PFSK-1 (cell line): ENCODE measurements around the gene ATP2A2.

ENCODE experiments used
- FOXP2 ChIP-seq: optimal IDR thresholded peaks from 2 replicates; pipeline ENCODE3; 2011; ENCODE audit warnings: borderline replicate concordance, control low read depth, inconsistent platforms; ENCODE audit not compliant: insufficient read depth; ENCODE audit errors: extremely low read length, extremely low read depth
- POLR2AphosphoS5 ChIP-seq: IDR thresholded peaks from 2 replicates; pipeline ENCODE4 v1.6.1; 2012; ENCODE audit warnings: low read depth, mild to moderate bottlenecking, control low read depth, low read length, moderate library complexity
- SIN3A ChIP-seq: IDR thresholded peaks from 2 replicates; pipeline ENCODE4 v1.6.1; 2012; ENCODE audit warnings: mild to moderate bottlenecking, low read length, moderate library complexity, borderline replicate concordance; ENCODE audit not compliant: insufficient read depth
- TAF1 ChIP-seq: IDR thresholded peaks from 2 replicates; pipeline ENCODE4 v1.6.1; 2012; ENCODE audit warnings: low read length, control low read depth, borderline replicate concordance; ENCODE audit not compliant: insufficient read depth
- TF ChIP-seq, protein P1 (sequence below), 2 experiments: IDR thresholded peaks; 2 replicates each; pipeline versions ENCODE4 v1.6.1 to v1.8.0; 2011 to 2012; ENCODE audit warnings: low read depth in 2 of 2, low read length in 2 of 2, control low read depth in 1 of 2, inconsistent platforms in 1 of 2, mild to moderate bottlenecking in 1 of 2, moderate library complexity in 1 of 2; ENCODE audit not compliant: insufficient read depth in 1 of 2

Gene ATP2A2

DNA sequence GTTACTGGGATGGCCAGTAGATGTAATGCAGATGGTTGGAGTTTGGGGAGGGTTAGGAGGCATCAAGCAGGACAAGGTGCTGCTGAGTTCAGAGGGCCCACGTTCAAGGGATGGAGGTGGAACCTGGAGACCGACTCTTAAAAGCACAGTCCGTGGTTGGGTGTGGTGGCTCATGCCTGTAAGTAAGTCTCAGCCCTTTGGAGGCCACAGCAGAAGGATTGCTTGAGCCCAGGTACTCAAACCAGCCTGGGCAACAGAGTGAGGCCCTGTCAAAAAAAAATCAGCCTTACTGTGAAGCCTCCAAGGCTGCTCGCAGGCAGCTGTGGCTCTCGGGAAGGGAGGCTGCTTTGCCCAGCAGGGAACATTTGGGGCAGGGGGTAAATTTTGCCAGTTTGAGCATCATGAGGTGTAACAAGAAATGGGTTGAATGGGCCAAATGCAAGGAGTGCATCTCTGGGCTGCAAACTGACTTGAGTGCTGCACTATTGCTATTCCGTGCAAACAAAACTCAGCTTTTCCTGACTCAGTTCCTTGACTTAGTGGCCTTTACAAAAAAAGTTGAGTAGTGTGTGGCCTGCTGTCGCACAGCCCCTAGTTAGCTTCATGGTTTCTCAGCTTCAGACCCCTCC lies 67.5 kb downstream of the ATP2A2 start:
- TF ChIP-seq SIN3A (no peak), FOXP2 (no peak), POLR2AphosphoS5 (0 out of 2 replicates have a peak, but pooled peaks have one; percentile 28), TAF1 (no peak)
- TF ChIP-seq, protein P1, sequence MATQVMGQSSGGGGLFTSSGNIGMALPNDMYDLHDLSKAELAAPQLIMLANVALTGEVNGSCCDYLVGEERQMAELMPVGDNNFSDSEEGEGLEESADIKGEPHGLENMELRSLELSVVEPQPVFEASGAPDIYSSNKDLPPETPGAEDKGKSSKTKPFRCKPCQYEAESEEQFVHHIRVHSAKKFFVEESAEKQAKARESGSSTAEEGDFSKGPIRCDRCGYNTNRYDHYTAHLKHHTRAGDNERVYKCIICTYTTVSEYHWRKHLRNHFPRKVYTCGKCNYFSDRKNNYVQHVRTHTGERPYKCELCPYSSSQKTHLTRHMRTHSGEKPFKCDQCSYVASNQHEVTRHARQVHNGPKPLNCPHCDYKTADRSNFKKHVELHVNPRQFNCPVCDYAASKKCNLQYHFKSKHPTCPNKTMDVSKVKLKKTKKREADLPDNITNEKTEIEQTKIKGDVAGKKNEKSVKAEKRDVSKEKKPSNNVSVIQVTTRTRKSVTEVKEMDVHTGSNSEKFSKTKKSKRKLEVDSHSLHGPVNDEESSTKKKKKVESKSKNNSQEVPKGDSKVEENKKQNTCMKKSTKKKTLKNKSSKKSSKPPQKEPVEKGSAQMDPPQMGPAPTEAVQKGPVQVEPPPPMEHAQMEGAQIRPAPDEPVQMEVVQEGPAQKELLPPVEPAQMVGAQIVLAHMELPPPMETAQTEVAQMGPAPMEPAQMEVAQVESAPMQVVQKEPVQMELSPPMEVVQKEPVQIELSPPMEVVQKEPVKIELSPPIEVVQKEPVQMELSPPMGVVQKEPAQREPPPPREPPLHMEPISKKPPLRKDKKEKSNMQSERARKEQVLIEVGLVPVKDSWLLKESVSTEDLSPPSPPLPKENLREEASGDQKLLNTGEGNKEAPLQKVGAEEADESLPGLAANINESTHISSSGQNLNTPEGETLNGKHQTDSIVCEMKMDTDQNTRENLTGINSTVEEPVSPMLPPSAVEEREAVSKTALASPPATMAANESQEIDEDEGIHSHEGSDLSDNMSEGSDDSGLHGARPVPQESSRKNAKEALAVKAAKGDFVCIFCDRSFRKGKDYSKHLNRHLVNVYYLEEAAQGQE (IDR thresholded peaks at IDR 0.05; ENCODE audit: insufficient read depth in 1 of 2, low read depth in 2 of 2, low read length in 2 of 2) = no peak

DNA sequence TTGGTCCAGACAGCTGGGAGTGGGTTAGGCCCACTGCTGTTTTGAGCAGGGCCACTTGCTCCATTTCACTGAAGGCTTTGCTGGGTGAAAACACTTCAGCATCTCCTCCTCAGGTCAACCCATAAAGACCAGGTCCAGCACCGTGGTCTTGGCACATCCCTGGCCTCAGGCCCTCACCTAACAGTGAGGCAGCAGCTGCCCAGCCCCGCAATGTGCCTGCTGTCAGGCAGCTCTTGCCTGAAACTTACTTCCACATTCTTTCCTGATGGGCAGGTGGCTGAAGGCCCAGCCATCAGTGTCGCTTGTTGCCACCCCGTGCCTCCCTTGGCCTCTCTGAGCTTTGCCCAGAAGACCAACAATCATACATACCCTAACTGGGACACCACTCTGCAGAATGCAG lies 68.0 kb downstream of the ATP2A2 start:
- TF ChIP-seq POLR2AphosphoS5 (no peak), TAF1 (no peak), SIN3A (no peak), FOXP2 (no peak)
- TF ChIP-seq, protein P1 (IDR thresholded peaks at IDR 0.05; ENCODE audit: insufficient read depth in 1 of 2, low read depth in 2 of 2, low read length in 2 of 2) = no peak

DNA sequence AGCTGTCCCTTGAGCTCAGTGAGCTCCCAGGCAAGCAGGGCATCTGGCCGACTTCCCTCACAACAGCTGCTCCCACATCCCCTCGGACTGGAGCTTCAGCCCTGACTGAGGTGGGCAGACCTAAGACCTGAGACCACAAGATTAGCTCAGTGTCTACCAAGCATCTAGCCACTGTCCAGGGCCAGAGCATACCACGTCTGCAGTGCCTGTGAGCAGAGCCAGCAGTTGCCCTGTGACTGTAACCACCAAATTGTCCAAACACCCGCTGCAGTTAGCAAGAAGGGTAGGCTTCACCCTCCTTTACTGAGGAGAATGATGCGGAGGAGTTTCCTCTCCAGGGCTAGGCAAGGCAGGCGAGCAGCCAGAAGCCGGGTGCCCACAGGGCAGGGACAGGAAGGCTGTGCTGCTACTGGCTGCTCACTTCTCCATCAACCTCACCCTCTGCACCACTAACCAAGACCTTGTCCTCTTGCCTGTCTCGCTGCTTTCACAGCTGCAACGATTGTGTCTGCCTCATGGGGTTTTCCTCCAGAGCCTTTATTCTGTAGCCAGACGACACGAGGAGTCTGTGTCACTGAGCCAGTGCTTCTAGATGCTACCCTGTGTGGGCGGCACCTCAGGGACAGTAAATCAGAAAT lies 68.6 kb downstream of the ATP2A2 start:
- TF ChIP-seq TAF1 = no peak
- peak; percentile 30; the same call in 1 of the 2 replicates for TF ChIP-seq POLR2AphosphoS5

- TF ChIP-seq, protein P1 (IDR thresholded peaks at IDR 0.05; ENCODE audit: insufficient read depth in 1 of 2, low read depth in 2 of 2, low read length in 2 of 2) = no peak
- no peak for TF ChIP-seq SIN3A
- no peak for TF ChIP-seq TAF1
- TF ChIP-seq FOXP2 = no peak
- no peak for TF ChIP-seq POLR2AphosphoS5
These were observed 70.1 kb downstream of the ATP2A2 start for GRCh38 chr12:110351119-110351518.

DNA sequence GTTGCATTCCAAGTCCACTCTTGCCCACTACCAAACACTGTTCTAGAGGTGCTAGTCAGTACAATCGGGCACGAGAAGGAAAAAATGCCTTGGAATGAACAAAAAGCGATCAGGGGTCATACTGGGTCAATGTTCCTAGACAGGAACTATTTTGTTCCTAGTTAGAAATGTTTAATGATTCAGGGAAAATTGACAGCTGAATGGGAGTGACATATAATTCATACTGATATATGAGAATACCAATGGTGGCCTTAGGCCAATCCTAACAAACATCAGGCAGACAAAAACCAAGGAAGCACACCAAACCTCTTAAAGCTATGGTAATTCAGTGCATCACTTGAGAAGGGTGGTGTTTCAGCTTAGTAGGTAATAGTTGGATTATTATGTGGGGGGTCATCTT lies 71.4 kb downstream of the ATP2A2 start:
- TF ChIP-seq FOXP2 (no peak), POLR2AphosphoS5 (no peak; the same call in 1 of the 2 replicates), SIN3A (no peak), TAF1 (no peak)
- TF ChIP-seq, protein P1 (IDR thresholded peaks at IDR 0.05; ENCODE audit: insufficient read depth in 1 of 2, low read depth in 2 of 2, low read length in 2 of 2) = no peak
